OCI-LY1 (cell line): Measurements from ENCODE around the gene PACSIN2.
"Not testable (repeated sequence)": the region's sequence is repeated elsewhere in the genome, so short reads cannot be mapped to it uniquely, and the experiment has no call there.

ENCODE experiments used
- H2AFZ ChIP-seq: fragments of 200-600 bp; sonication (generic), shearing (Covaris generic); 2 replicates; pipeline ENCODE4 v1.6.0; 2014; ENCODE audit warnings: antibody characterized with exemption, mild to moderate bottlenecking, low read length
- H3F3A ChIP-seq: fragments of 200-600 bp; sonication (generic), shearing (Covaris generic); 2 replicates; pipeline ENCODE4 v1.6.0; 2014; ENCODE audit warnings: mild to moderate bottlenecking, antibody characterized with exemption, low read length, moderate library complexity; ENCODE audit not compliant: insufficient read depth
- H3K27ac ChIP-seq: fragments of 200-600 bp; sonication (generic); 2 replicates; pipeline ENCODE4 v1.5.1; 2014; ENCODE audit warnings: low read length, mixed run types, mild to moderate bottlenecking, low read depth; ENCODE audit not compliant: poor library complexity, severe bottlenecking
- H3K27me3 ChIP-seq: fragments of 200-600 bp; sonication (generic); 2 replicates; pipeline ENCODE4 v1.6.0; 2014; ENCODE audit warnings: antibody characterized with exemption, mild to moderate bottlenecking, low read length, moderate library complexity; ENCODE audit not compliant: insufficient read depth
- H3K36me3 ChIP-seq: fragments of 200-600 bp; sonication (generic); 2 replicates; pipeline ENCODE4 v1.6.1; 2014; ENCODE audit warnings: mild to moderate bottlenecking, antibody characterized with exemption, low read length, moderate library complexity, mixed read lengths; ENCODE audit not compliant: insufficient read depth
- H3K4me1 ChIP-seq: fragments of 200-600 bp; sonication (generic); 2 replicates; pipeline ENCODE4 v1.5.1; 2014; ENCODE audit warnings: mild to moderate bottlenecking, low read length, moderate library complexity; ENCODE audit not compliant: insufficient read depth, severe bottlenecking
- H3K4me2 ChIP-seq: fragments of 200-600 bp; sonication (generic), shearing (Covaris generic); 2 replicates; pipeline ENCODE4 v1.6.1; 2014; ENCODE audit warnings: low read length
- H3K4me3 ChIP-seq: fragments of 200-600 bp; sonication (generic); 2 replicates; pipeline ENCODE4 v1.5.1; 2014; ENCODE audit warnings: low read length, low read depth, mild to moderate bottlenecking, mixed read lengths; ENCODE audit not compliant: poor library complexity, severe bottlenecking
- H3K79me2 ChIP-seq: fragments of 200-600 bp; shearing (Covaris generic); 2 replicates; pipeline ENCODE4 v1.6.1; 2016; ENCODE audit warnings: mixed run types, low read length, mixed read lengths; ENCODE audit not compliant: insufficient read depth
- H3K9ac ChIP-seq: fragments of 200-600 bp; sonication (generic), shearing (Covaris generic); 2 replicates; pipeline ENCODE4 v1.6.1; 2014; ENCODE audit warnings: mild to moderate bottlenecking, low read length, mixed read lengths
- H3K9me2 ChIP-seq: fragments of 200-600 bp; sonication (generic), shearing (Covaris generic); 2 replicates; pipeline ENCODE4 v1.6.1; 2014; ENCODE audit warnings: low read depth, mild to moderate bottlenecking, low read length, mixed read lengths
- H3K9me3 ChIP-seq: fragments of 200-600 bp; shearing (Covaris generic); 2 replicates; pipeline ENCODE4 v1.6.1; 2014; ENCODE audit warnings: low read length, mixed read lengths
- H4K20me1 ChIP-seq: fragments of 200-600 bp; sonication (generic), shearing (Covaris generic); 2 replicates; pipeline ENCODE4 v1.6.0; 2016; ENCODE audit warnings: mild to moderate bottlenecking, low read length; ENCODE audit not compliant: insufficient read depth
- EZH2 ChIP-seq: fragments of 200-600 bp; sonication (generic), shearing (Covaris generic); IDR thresholded peaks from 2 replicates; pipeline ENCODE4 v1.8.0; 2017; ENCODE audit warnings: borderline replicate concordance, mixed run types, mild to moderate bottlenecking, antibody characterized with exemption, low read length, moderate library complexity, mixed read lengths
- TF ChIP-seq, protein P1 (sequence below): fragments of 200-600 bp; sonication (generic), shearing (Covaris generic); IDR thresholded peaks from 2 replicates; pipeline ENCODE4 v1.5.1; 2017; ENCODE audit warnings: mild to moderate bottlenecking, antibody characterized with exemption, low read length, moderate library complexity, mixed read lengths

The PACSIN2 gene

DNA sequence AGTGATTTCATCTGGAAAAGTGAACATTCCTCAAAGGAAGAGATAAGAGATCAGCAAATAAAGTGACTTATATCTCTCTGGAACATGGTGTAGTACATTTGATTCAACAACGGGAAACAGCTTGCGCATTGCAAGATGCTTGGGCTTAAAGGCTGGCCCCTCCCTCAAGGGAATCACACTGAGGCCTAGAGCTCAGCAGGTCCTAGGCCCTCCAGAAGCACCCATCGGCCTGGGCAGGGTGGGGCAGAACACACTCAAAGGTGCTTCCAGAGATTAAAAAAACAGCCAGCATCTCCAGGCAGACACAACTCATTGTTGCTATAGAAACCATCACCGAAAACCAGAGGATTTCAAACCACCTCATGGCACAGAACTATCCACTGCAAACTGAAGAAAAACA lies 88.8 kb downstream of the PACSIN2 start:
- Histone ChIP-seq H3K79me2 (no peaks in the 10 kb centered on the region), H3K9me2 (no peaks in the 10 kb centered on the region), H3K4me3 (no peak overlapping the region), H3K27me3 (no peaks in the 10 kb centered on the region), H3F3A (no peaks in the 10 kb centered on the region), H4K20me1 (peaks cover 1% of the 10 kb centered on the region; the same call in 1 of the 2 replicates), H3K9ac (no peak overlapping the region), H3K36me3 (no peaks in the 10 kb centered on the region), H3K27ac (no peak overlapping the region), H2AFZ (no peak overlapping the region), H3K9me3 (no peaks in the 10 kb centered on the region), H3K4me1 (no peaks in the 10 kb centered on the region), H3K4me2 (no peak overlapping the region)
- TF ChIP-seq, protein P1, sequence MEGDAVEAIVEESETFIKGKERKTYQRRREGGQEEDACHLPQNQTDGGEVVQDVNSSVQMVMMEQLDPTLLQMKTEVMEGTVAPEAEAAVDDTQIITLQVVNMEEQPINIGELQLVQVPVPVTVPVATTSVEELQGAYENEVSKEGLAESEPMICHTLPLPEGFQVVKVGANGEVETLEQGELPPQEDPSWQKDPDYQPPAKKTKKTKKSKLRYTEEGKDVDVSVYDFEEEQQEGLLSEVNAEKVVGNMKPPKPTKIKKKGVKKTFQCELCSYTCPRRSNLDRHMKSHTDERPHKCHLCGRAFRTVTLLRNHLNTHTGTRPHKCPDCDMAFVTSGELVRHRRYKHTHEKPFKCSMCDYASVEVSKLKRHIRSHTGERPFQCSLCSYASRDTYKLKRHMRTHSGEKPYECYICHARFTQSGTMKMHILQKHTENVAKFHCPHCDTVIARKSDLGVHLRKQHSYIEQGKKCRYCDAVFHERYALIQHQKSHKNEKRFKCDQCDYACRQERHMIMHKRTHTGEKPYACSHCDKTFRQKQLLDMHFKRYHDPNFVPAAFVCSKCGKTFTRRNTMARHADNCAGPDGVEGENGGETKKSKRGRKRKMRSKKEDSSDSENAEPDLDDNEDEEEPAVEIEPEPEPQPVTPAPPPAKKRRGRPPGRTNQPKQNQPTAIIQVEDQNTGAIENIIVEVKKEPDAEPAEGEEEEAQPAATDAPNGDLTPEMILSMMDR: no peak
- TF ChIP-seq EZH2: no peak

DNA sequence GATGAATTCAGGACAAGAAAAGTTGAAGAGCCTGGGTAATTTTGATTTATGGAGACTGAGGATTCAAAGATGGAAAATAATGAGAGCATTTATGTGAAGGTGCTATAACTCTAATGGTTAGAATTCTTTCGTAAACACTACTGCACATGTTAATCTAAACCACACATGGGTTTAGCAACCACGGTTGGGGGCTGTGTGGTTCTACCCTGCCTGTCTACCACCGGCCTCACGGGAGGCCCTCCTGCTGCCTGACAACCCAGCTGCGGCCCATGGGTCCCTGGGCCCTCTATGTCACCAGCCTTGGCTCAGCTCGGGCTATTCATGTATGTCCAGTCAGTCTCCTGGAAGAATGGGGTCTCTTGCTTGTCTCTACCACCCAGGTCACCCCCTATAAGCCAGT lies 89.4 kb downstream of the PACSIN2 start:
- H3K36me3 ChIP-seq: no peaks in the 10 kb centered on the region
- no peak overlapping the region for H3K4me3 ChIP-seq
- H2AFZ ChIP-seq: no peak overlapping the region
- no peak overlapping the region for H3K27ac ChIP-seq
- H3K9me3 ChIP-seq: no peaks in the 10 kb centered on the region
- H3K79me2 ChIP-seq: no peaks in the 10 kb centered on the region
- H3K9me2 ChIP-seq: no peaks in the 10 kb centered on the region
- no peak overlapping the region for H3K4me2 ChIP-seq
- TF ChIP-seq, protein P1: no peak
- TF ChIP-seq EZH2: no peak
- H4K20me1 ChIP-seq: no peaks in the 10 kb centered on the region
- H3K27me3 ChIP-seq: no peaks in the 10 kb centered on the region
- no peaks in the 10 kb centered on the region for H3F3A ChIP-seq
- no peaks in the 10 kb centered on the region for H3K4me1 ChIP-seq
- no peak overlapping the region for H3K9ac ChIP-seq

- H3K4me1 ChIP-seq, H2AFZ ChIP-seq, H3K9me2 ChIP-seq, H3K79me2 ChIP-seq, H3K27me3 ChIP-seq, H3K9me3 ChIP-seq, H3K4me3 ChIP-seq, H4K20me1 ChIP-seq, H3K36me3 ChIP-seq, H3K4me2 ChIP-seq, H3F3A ChIP-seq, H3K27ac ChIP-seq, H3K9ac ChIP-seq: not testable (repeated sequence)
These were observed 89.9 kb downstream of the PACSIN2 start for GRCh38 chr22:42925031-42925430.

DNA sequence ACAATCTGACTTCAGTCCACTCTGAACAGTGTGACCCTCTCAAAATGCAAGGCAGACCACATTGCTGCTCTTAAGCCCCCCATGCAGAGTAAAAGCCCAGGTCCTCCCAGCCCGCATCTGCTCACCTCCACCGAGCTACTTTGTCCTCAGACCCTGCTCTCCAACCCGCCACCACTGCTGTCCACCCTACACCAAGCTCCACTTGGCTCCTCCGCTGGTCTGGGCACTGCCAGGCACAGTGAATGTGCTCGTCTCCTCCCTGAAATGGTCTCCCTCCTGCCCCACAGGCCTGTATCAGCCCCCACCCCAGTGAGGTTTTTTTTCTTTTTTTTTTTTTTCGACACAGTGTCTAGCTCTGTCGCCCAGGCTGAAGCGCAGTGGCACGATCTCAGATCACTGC lies 90.5 kb downstream of the PACSIN2 start:
- H3F3A ChIP-seq: no peaks in the 10 kb centered on the region
- no peak overlapping the region for H3K9ac ChIP-seq
- no peaks in the 10 kb centered on the region for H3K4me1 ChIP-seq
- H3K27ac ChIP-seq: no peak overlapping the region
- H3K4me3 ChIP-seq: no peak overlapping the region
- H3K27me3 ChIP-seq: no peaks in the 10 kb centered on the region
- H3K9me2 ChIP-seq: no peaks in the 10 kb centered on the region
- TF ChIP-seq, protein P1: no peak
- no peak for TF ChIP-seq EZH2
- no peaks in the 10 kb centered on the region for H3K36me3 ChIP-seq
- H2AFZ ChIP-seq: no peak overlapping the region
- no peaks in the 10 kb centered on the region for H4K20me1 ChIP-seq
- no peaks in the 10 kb centered on the region for H3K79me2 ChIP-seq
- H3K9me3 ChIP-seq: no peaks in the 10 kb centered on the region
- H3K4me2 ChIP-seq: no peak overlapping the region
